Posterior vena cava (tissue), 2 donors: Measurements from ENCODE around the gene GPR37L1. TPM values are rescaled to one million over a fixed set of nuclear protein-coding genes. Genes with fewer than 3 reads are reported as not detected.
A peak's percentile ranks its signal among the peaks of the same experiment; 100 is the strongest.
"Not testable (repeated sequence)": the region's sequence is repeated elsewhere in the genome, so short reads cannot be mapped to it uniquely, and the experiment has no call there.

ENCODE experiments used
- DNase-seq: peaks from one replicate; pipeline ENCODE4 v3.0.0-alpha.2; 2020; ENCODE audit warnings: low spot score
- intact Hi-C, 2 donors: fragments of 100-400 bp; cut with DNase I; formaldehyde crosslinking; loops; one replicate each; pipeline versions ENCODE4 v1.14.1 to v1.14.2; 2022 to 2023
- total RNA-seq, 2 donors: library from RNA; stranded (reverse); fragmentation: NEBNext Ultra II Directional; extraction: Animal tissue kit (Norgen Biotek cat#: 25700); gene quantifications; one replicate each; pipeline ENCODE4 v1.2.1, GENCODE V29; 2021
- donor health status: DM: yes; HTN: yes; CAD: no.
- donor health status: DM: yes; HTN: yes; CAD: no.

GPR37L1 gene
- total RNA-seq, 2 donors from 2014 or later = 0.09 TPM; not detected in 1

DNA sequence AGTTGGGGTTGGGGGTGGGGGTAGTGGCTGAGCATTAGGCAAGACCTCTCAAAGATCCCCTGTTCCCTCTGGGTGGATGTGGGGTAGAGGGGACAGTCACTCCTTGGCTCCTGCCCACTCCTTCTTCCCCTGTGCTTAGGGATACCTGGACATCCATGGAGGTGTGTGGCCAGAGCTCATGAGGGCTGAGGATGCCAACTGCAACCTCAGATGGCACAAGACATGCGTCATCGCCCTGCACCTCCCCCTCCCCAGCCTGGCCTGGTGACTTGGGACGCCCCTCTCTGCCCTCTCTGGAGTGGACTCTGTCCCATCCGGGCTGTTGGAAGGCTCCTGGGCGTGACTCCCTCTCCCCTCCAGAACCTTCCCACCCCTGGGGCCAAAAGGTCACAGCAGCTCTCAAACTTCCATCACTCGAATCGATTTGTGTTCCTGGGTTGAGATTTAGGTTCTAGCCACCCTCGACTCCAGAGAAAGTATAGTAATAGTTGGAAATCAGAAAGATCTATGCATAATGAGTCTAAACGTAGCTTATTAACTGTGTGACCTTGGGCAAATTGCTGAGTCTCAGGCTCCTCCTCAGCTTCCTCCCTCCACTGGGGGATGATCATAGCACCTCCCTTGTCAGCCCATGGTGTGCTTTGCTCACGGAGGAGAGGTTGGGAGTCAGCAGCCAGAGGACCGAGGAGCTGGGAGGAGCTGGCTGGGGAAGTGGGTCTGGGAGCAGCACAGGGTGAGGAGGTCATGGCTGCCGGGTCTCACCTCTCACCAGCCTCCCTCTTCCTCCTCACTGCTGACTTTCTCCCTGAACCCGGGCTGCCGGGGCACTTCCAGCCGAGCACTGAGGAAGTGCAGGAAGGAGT lies 39.9 kb downstream of the GPR37L1 start:
- intact Hi-C loops = no loop called here
- DNase-seq = no peak

DNA sequence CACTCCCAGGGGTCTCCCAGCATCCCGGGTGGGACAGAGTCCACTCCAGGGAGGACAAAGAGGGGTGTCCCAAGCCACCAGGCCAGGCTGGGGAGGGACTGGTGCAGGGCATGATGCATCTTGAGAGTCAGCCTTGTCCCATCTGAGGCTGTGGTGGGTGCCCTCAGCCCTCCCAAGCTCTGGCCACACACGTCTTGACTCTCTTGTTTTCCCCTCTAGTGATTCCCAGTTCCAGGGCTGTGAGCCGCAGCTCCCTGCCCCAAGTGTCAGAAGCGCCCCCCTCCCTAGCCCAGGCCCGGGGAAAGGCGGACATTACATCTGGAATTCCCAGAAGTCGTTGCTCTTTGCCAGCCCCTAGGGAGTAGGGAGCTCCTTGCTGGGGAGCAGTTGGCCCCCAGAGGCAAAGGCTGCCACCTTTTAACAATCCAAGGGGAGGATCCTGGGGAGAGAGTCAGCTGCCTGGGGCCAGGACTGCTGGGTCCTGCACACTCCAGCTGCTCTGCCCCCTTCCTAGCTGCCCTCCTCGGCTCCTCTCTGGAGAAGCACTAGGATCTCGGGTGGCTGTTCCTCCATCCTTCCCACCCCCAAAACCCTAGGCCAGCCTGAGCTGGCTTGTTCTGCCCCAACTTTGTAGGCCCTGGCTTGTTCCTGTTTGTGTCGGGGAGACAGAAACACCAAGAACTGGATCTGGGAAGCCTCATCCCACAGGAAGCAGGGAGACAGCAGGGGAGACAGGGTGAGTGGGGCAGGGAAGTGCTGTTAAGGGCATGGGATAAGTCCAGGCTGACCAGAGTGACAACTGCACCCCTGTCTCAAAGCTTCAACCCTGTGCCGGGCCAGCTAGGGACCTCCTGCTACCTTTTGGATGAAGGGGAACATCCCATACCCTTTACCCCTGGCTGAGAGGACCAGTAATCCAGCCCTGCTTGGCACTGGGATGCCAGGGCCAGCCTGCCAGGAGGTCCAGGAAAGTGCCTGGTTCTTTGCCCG lies 40.9 kb downstream of the GPR37L1 start:
- no peak for DNase-seq
- intact Hi-C loops = no loop called here

DNA sequence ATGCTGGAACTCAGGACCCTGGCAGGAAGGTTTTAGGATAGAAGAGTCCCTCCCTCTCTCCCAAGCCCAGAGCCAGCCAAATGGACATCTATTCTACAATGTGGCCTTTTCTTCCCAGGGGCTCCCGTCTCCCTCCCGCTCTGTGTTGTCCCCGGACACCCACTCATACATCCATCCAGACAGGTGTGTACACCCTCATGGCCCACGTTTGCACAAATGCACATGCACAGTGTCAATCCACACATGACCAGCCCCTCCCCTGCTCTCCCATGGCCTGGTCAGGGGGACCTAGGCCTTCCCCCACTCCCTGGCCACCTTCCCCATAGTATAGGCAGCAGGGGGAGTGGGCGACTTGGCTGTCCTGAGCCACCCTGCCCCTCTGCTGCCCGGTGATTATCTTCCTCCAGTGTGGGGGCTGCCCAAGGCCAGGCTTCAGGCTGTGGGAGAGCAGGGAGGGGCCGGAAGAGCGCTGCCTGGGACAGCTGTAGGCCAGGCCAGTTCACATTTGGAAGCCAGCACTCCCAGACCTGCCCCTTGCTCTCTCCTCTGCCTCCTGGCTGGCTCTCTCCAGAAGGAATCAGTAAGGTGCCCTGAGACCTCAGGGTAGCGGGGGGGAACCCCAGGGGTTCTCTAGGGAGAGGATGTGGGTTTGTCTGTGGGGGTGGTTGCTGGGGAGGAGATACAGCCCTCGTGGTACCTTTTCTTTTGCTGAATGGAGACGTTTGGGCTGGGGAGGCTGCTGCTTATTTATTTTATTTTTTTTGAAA lies 41.7 kb downstream of the GPR37L1 start:
- intact Hi-C loops = no loop called here
- DNase-seq = peak; percentile 77

DNA sequence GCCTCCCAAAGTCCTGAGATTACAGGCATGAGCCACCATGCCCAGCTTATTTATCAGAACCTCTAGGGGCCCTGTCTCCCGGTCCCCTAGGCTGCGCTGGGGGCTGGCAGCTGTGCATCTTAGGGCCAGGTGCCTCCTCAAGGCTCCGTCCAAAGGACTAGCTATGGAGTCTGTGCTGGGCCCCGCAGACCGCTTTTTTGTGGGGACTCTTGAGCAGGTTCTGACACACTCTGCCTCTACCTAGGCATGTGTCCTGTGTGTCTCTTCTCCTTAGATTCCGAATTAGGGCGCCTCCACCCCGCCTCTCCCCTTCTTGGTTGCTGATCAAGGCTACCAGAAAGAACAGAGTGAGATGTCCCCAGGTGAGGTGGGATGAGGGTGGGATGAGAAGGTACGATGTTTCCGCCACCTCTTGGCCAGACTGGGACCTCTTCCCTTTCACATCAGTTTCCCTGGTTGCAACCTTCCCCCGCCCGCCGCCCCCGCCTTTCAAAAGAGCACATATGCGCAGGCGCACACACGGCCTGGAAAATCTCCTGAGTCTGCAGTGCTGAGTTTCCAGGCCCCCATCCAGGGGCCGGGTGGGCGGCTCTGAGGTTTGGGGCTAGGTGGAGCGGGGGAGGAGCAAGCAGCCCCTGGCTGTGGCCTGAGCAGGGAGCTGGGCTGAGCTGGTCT lies 42.7 kb downstream of the GPR37L1 start:
- no peak for DNase-seq
- intact Hi-C loops = no loop called here

DNA sequence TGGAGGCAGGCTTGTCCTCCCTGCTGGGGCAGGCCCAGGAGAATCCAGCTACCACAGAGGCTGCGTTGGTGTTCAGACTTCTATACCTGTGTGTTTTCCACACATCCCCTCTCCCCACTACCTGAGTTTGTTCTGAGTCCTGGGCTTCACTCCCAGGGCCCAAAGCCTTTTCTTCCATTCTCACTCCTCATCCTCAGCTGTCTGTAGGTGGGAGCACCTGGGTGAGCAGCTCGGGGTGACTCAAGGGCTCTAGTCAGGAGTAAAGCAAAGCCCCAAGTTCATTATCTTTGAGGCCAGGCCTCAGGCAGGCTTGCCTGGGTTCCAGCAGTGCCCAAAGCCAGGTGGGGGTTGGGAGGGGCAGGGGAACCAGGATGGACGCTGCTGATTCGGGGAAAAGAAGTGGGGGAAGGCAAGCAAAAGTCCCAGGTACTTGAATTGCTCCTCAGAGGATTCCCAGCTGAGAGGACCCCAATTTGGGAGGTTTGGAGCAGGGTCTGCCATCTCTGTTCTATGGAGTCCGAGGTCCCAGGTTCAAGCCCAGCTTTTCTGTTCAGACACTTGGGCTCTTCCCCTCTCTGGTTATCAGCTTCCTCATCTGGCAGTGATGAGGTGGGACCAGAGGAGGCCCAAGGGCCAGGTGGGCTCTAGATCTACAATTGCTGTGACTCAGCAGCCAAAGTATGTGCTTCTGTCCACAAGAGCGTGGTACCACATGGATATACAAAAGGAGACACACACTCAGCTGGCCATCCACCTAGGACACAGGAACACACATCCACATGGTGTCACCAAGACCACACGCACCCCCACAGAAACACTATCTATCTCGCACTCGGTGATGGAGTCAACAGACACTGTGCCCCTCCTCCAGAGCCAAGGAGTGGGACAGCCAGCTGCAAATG lies 43.5 kb downstream of the GPR37L1 start:
- intact Hi-C loops = no loop called here

DNA sequence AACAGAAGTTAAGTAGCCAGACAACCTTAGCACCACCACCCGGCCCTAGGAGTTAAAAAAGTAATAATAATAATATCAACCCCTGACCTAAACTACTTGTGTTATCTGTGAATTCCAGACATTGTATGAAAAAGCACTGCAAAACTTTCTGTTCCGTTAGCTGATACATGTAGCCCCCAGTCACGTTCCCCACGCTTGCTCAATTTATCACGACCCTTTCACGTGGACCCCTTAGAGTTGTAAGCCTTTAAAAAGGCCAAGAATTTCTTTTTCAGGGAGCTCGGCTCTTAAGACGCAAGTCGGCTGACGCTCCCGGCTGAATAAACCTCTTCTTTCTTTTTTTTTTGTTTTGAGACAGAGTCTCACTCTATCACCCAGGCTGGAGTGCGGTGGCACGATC lies 44.3 kb downstream of the GPR37L1 start:
- intact Hi-C loops, DNase-seq: not testable (repeated sequence)

More for the DNA sequence above, 43.5 kb downstream of the GPR37L1 start:
- DNase-seq = no peak

DNA sequence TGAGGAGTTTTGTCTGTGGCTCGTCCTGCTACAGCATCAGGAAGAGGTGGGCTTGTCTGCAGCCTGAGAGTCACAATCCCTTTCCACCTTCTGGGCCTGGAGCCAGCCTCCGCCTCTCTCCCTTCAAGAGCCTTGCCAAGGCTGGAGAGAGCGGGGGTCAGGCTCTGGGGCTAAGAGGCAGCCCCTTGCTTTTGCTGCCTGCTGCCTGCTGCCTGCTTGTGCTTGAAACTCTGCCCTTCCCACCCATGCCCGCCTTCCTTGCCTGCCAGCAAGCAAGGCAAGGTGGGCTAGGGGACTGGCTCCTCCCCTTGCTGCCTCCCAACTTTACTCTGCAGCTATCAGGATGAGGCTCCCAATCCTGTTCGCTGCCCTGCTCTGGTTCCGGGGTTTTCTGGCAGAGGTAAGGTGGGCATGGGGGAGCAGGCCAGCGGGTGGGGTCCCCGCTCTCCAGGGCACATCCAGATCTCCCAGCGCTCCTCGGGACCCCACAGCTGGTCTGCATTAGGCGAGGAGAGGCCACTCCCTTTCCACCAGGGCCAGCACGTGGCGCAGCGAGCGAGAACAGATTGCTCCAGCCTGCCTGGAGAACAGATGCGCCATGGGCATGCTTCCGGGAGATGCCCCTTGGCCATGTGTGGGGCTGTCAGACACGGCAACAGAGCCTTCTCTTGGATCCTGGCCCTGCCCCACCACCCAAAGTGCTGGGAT lies 45.1 kb downstream of the GPR37L1 start:
- intact Hi-C loops = no loop called here
- DNase-seq = no peak

DNA sequence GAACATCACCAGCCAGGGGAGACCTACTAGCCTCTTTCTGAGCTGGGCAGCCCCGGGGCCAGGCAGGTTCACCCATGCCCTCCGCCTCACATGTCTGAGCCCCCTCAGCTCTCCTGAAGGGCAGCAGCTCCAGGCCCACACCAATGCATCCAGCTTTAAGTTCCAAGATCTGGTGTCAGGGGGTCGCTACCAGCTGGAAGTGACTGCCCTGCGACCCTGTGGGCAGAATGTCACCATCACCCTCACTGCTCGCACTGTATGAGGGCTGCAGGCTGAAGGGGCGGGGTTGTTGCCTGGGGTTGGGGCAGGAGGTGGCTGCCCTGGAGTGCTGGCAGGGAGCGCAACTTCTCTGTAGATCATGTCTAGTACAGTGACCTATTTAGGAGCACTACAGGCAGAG lies 46.1 kb downstream of the GPR37L1 start:
- intact Hi-C loops = no loop called here
- DNase-seq = no peak

DNA sequence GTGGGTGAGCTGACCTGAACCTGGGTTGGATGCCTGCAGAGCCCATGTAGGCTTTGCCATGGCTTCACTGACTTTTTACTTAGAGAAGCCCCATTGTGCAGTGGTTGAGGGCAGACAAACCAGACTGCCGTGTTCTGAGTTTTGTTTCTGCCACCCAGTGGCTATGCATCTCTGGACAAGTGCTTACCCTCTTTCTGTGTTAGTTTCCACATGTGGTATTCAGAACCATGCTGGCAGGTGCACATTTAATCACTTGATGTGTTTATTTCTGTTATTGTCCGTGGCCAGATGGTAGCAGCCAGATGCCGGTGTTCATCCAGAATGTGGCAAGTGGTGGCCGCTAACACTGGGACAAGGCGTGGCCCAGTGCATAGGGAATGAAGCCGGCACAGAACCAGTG lies 48.0 kb downstream of the GPR37L1 start:
- no peak for DNase-seq
- intact Hi-C loops = no loop called here

DNA sequence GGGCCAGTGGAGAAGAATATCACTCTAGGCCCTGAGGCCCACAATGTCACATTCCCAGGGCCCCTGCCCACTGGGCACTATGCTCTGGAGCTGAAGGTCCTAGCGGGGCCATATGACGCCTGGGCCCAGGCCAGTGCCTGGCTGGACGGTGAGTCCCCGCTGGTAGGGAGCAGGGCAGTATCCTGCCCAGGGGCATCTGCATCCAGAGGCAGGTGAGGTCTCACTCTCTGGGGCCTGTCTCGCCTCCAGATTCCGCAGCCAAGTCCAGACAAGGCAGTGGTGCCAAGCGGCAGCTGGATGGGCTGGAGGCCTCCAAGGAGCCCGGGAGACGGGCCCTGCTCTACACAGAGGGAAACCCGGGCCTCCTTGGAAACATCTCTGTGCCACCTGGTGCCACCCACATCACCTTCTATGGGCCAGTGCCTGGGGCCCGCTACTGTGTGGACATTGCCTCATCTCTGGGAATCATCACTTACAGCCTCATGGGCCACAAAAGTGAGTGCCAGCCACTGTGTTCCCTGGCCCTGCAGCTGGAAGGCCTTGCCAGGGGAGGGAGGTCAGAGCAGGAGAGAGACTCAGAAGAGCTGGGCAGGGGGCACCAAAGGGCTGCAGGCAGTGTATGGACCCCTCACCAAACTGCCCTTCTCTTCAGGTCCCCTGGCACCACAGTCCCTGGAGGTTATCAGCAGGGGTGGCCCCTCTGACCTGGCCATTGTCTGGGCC lies 48.7 kb downstream of the GPR37L1 start:
- intact Hi-C loops = no loop called here
- DNase-seq = no peak

DNA sequence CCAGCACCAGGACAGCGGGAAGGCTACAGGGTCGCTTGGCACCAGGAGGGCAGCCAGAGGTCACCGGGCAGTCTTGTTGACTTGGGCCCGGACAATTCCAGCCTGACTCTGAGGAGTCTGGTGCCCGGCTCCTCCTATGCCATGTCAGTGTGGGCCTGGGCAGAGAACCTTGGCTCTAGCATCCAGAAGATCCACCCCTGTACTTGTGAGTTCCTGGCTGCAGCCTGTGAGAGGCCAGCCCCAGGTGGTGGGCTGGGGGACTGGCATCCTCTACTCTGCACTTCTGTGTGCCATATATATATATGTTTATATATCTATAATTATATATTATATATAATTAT lies 49.3 kb downstream of the GPR37L1 start:
- intact Hi-C loops = no loop called here
- no peak for DNase-seq

DNA sequence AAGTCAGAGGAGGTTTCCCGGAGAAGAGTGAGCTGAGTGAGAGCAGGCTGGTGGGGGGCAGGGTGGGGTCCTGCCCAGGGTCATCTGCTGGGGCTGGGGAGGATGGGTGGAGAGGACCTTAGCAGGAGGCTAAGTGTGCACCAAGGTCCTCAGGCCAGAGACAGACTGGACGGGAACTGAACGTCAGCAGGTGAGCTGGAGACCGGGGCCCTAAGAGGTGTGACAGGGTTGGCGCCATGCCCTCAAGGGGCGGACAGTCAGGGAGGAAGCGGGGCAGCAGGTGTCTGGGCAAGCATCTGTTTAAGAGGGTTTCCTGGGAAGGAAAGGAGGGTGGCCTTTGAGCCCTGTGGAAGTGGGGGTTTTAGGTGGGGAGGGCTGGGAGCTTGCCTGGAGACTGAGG lies 51.3 kb downstream of the GPR37L1 start:
- no peak for DNase-seq
- intact Hi-C loops = no loop called here

DNA sequence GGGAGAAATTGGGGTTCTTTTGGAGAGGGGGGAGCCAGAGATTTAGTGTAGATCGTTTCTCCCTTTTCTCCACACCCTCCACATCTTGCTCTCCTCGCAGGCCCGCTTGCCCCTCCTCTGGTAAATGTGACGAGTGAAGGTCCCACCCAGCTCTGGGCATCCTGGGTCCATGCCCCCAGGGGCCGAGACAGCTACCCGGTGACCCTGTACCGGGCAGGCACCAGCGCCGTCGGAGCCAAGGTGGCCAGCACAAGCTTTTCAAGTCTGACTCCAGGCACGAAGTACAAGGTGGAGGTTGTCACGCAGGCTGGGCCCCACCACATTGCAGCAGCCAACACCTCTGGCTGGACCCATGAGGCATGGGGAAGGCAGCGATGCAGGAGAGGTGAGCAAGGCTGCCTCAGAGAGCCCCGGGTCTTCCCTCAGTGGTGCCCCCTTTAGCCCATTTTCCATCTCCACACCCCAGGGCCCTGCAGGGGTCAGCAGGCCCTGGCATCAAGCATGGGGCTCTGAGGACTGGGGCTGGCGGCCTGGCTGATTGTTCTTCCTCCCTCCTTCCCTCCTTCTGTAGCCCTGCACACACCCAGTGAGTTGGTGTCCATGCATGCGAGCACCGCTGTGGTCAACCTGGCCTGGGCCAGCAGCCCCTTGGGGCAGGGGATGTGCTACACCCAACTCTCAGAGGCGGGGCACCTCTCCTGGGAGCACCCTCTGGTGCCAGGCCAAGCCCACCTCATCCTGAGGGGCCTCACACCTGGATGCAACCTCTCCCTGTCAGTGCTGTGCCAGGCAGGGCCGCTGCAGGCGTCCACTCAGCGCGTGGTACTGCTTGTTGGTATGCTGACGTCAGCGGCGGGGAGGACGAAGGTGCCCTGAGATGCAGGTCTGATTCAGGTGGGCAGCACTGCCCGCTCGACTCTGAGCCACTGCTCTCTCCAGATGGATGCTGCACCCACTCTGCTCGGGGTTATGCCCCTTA lies 54.5 kb downstream of the GPR37L1 start:
- intact Hi-C loops = no loop called here
- DNase-seq = peak; percentile 75

DNA sequence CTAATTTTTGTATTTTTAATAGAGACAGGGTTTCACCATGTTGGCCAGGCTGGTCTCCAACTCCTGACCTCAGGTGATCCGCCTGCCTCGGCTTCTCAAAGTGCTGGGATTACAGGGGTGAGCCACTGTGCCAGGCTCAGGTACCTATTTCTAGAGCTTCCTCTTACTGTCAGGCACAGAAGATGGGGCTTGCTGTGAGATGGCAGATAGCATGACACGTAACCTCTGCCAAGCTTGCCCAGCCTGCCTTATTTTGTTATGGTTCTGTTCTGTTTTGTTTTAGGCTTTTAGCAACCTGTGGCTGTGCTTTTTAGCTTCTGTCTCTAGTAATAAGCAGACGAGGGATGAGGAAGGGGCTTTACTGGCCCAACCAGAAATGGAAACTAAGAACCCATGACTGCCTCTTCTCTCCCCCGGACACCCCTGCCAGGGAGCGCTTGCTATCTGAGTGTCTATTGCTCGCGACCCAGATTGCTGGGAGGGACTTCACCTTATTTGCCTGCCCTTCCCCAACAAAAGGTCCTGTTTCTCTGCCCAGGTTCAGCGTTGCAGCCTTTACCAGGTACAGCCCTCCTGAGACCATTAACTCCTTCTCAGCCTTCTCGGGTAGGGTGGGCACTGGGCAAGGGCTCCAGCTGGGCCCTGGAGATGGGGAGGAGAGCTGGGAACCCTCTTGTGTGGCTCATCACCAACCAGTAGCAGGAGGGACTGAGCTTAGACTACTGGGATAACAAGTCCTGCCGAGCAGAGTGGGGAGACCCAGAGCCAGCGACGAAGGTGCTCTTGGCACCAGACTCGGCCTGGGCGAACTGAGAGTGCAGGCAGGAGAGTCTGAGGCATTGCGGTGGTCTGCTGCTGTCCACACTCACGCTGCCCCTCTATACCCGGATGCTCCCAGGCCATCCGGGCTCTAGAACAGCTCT lies 57.4 kb downstream of the GPR37L1 start:
- DNase-seq = no peak
- intact Hi-C loops = loop anchor here in 1 of 2 donors (10.0 kb wide), 1 partner anchor 535 kb away; the partner anchor contains the start of gene SYT2
